WTC11 (cell line): ENCODE results near the gene MUC2.

Source experiments
- ATF1 ChIP-seq: sonication (generic); formaldehyde crosslinking; IDR thresholded peaks from 2 replicates; pipeline ENCODE4 v1.8.1; 2023; ENCODE audit warnings: mild to moderate bottlenecking, moderate library complexity, missing genetic modification reagents
- ATF3 ChIP-seq: sonication (generic); formaldehyde crosslinking; conservative IDR thresholded peaks from 2 replicates; pipeline ENCODE4 v1.8.1; 2022; ENCODE audit warnings: mild to moderate bottlenecking, missing genetic modification reagents
- CTCF ChIP-seq: fragments of 200-600 bp; IDR thresholded peaks from 2 replicates; pipeline ENCODE4 v1.8.0; 2022; ENCODE audit warnings: antibody characterized with exemption
- ELF4 ChIP-seq: sonication (generic); formaldehyde crosslinking; IDR thresholded peaks from 2 replicates; pipeline ENCODE4 v1.8.1; 2022; ENCODE audit warnings: low read depth, mild to moderate bottlenecking, moderate library complexity, missing genetic modification reagents
- KAT7 ChIP-seq: sonication (generic); formaldehyde crosslinking; IDR thresholded peaks from 2 replicates; pipeline ENCODE4 v1.8.1; 2023; ENCODE audit warnings: missing genetic modification reagents, mild to moderate bottlenecking, borderline replicate concordance
- NFYB ChIP-seq: sonication (generic); formaldehyde crosslinking; conservative IDR thresholded peaks from 2 replicates; pipeline ENCODE4 v1.8.0; 2022; ENCODE audit warnings: low read depth, missing genetic modification reagents
- TEAD4 ChIP-seq: sonication (generic); formaldehyde crosslinking; IDR thresholded peaks from 2 replicates; pipeline ENCODE4 v1.8.0; 2022; ENCODE audit warnings: mild to moderate bottlenecking, missing genetic modification reagents
- TP53 ChIP-seq: sonication (generic); formaldehyde crosslinking; IDR thresholded peaks from 2 replicates; pipeline ENCODE4 v1.8.1; 2023; ENCODE audit warnings: mild to moderate bottlenecking, missing genetic modification reagents
- ZBTB21 ChIP-seq: sonication (generic); formaldehyde crosslinking; IDR thresholded peaks from 2 replicates; pipeline ENCODE4 v1.8.1; 2023; ENCODE audit warnings: mild to moderate bottlenecking, missing genetic modification reagents, borderline replicate concordance

GRCh38 chr11:1077417-1078119 lies 2.9 kb downstream of the MUC2 start:
- TF ChIP-seq KAT7 (CRISPR knock-in tag), result no peak
- TF ChIP-seq CTCF, result no peak
- TF ChIP-seq TP53 (CRISPR knock-in tag), result no peak
- TF ChIP-seq NFYB, result no peak
- no peak for TF ChIP-seq ATF3
- TF ChIP-seq ATF1 (CRISPR knock-in tag), result no peak
- TF ChIP-seq ELF4 (CRISPR knock-in tag), result no peak
- TF ChIP-seq ZBTB21 (CRISPR knock-in tag), result no peak
- TF ChIP-seq TEAD4 (CRISPR knock-in tag), result no peak
